T-helper 22 cell (primary cell): Measurements from ENCODE around the gene KIFAP3.

Experiments used
- DNase-seq: peaks from one replicate; pipeline ENCODE4 v3.0.0-alpha.2; 2020; ENCODE audit warnings: low read depth

The KIFAP3 gene

GRCh38 chr1:169985757-169986156, 88.7 kb downstream of the KIFAP3 start:
- no peak for DNase-seq

DNA sequence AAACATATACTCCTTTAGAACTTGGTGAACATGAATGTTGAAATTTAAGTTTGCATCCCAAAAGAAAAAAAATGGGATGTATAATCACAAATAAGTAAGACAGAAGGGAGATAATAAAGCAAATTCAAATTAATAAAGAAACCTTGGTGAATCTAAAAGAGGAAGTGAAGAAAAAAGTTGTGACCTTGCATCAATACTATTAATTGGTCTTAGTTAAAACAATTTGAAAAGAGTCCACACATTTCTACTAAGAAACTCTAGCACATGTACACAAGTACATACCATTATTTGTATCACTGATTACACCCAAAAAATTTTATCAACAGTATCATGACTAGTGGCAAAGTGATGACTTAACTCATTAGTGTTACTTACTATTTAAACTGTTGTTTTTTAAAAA, 100.4 kb downstream of the KIFAP3 start:
- no peak for DNase-seq

DNA sequence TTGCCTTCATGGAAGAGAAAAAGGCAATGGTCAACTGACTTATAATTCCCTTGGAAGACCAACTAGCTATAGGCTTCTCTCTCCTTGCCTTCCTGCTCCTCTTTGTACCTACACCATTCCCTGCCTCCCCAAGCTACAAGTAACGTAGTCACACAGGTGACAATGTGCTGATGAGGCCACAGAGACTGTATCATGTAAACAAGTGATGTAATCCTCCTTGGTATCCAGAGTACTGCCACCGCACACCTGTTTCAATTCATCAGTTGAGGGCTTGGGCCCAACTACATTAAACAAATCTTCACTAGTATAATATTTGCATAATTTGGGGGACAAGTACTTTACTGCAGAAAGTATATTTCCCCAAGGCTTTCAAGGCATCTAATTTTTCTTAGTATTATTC, 104.4 kb downstream of the KIFAP3 start:
- no peak for DNase-seq

GRCh38 chr1:169968174-169968573, 106.3 kb downstream of the KIFAP3 start:
- no peak for DNase-seq

DNA sequence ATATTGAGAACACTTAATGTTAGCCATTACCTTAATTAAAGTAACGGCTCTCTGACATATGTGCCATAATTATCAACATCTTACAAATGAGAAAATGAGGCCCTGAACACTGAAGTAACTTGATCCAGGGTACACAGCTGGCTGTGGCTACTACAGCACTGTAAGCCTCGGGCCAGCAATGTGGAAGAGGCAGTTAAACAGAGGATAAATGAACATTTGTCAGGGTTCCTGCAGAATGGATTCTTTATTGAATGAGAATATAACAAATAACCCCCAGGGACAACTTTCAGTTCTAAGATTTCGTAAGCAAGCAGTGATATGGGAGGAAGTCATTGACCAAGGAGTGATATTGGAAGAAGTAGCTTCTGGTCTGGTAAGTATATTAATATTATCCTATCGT, 110.3 kb downstream of the KIFAP3 start:
- no peak for DNase-seq

GRCh38 chr1:169959686-169960085, 114.8 kb downstream of the KIFAP3 start:
- DNase-seq, result no peak

GRCh38 chr1:169958987-169959386, 115.5 kb downstream of the KIFAP3 start:
- DNase-seq, result no peak

DNA sequence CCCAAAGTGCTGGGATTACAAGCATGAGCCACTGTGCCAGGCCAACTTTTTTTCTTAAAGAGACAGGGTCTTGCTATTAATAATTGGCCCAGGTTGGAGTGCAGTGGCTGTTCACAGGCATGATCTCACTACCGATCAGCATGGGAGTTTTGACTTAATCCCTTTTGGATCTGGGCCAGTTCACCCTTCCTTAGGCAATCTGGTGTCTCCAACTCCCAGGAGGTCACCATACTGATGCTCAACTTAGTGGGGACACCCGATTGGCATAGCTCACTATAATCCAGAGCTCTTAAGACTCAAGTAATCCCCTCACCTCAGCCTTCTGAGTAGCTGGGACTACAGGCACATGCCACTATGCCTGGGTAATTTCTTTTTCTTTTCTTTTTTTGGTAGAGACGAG, 116.6 kb downstream of the KIFAP3 start:
- no peak for DNase-seq

GRCh38 chr1:169951108-169951507, 123.4 kb downstream of the KIFAP3 start:
- DNase-seq, result no peak

GRCh38 chr1:169949139-169949538, 125.4 kb downstream of the KIFAP3 start:
- DNase-seq, result no peak

- DNase-seq, result no peak
Measured at GRCh38 chr1:169946206-169946605, 128.3 kb downstream of the KIFAP3 start.

GRCh38 chr1:169945181-169945580, 129.3 kb downstream of the KIFAP3 start:
- DNase-seq, result no peak

- DNase-seq, result no peak
Measured at GRCh38 chr1:169944621-169945020, 129.9 kb downstream of the KIFAP3 start.

DNA sequence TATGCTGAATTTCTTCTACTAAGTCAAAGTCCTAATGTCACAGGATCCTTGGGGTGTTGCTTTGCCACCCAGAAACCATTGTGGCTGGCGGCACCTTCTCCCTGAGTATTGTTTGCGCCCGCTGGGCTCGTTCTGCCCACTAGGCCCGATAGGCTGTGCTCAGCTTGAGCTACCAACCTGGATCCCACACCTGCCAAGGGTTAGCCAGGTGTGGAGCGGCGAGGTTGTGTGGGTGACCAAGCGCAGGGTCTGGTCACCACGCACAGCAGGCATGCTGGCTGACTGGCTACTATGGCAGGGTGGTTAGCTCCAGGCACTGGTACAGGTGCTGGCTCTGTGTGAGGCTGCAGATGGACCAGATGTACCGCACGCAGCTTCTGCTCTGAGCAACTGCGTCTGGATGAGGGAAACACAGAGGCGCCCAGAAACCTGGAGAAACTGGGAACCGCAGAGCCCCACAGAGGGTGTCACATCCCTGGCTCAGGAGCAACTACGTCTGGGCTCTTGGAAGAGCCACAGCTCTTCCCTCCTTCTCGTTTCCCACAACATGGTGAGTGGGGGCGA, 130.4 kb downstream of the KIFAP3 start:
- no peak for DNase-seq

GRCh38 chr1:169941982-169942830, 132.3 kb downstream of the KIFAP3 start:
- no peak for DNase-seq

- no peak for DNase-seq
Measured at GRCh38 chr1:169933984-169934725, 140.3 kb downstream of the KIFAP3 start.

GRCh38 chr1:169931795-169932231, 142.7 kb downstream of the KIFAP3 start:
- DNase-seq, result no peak

GRCh38 chr1:169929210-169929526, 145.3 kb downstream of the KIFAP3 start:
- no peak for DNase-seq

DNA sequence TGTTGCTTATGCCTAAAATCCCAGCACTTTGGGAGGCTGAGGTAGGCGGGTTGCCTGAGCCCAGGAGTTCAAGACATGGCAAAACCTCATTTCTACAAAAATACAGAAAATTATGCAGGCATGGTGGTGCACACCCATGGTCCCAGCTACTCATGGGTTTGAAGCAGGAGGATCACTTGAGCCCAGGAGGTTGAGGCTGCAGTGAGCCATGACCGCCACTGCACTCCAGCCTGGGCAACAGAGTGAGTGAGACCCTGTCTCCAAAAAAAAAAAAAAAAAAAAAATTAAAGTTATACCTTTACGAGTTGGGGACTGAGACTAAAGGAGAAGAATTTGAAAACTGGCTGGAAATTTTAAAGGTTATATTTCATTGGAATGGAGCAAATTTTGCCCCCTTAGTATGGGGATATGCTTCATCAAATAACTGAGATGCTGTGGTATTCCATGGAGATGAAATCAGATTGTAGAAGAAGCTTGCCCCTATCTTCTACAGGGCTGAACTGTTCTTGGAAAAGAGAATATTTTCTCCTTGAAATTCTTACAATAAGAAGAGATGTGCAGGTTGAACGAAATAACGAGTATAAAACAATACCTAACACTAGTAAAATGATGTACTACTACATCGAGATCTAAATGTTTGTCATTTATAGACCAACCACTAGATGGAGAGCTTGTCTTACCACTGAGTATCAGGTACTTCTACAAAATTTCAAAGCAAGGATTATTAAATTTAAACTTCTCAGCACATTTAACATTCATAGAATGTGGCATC, 145.9 kb downstream of the KIFAP3 start:
- DNase-seq, result no peak

DNA sequence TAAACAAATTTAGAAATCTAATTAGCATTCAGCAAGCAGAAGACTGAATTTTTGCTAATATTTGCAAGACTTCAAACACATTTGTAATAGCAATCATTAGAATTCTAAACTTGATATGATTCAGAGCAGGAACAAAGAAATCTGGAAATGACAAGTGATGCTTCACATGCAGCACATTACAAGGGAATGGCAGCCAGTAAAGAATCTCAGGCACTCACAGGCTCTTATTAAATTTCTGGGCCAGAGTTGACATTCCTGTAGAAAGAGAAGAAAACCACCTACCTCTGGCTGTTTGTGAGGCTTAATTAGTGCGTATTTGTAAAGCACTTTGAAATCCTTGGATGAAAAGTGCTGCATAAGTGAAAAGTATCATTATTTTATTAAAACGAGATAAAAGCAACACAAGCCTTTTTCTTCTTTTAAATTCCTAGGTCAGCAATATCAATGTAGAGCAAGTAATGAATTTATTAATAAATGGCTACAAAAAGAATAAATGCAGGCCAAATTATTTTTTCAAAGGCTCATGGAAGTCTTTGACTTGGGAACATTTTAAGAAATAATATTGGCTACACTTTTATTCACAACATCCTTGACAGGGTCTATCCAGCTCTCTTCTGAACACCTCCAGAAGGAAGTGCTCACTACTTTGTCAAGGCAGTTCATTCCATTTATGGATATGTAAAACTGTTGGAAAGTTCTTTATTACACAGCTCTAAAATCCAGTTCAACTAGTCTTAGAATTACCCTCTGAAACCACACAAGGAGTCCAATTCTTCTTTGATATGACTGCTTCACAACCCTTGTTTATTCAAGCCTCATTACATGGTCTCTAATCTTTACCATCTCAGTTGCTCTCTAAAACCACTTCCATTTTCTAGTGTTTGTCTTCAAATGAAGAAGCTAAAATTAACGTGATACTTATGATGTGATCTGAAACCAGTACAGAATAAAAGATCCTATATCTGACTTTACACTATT, 148.7 kb downstream of the KIFAP3 start:
- DNase-seq, result no peak

DNA sequence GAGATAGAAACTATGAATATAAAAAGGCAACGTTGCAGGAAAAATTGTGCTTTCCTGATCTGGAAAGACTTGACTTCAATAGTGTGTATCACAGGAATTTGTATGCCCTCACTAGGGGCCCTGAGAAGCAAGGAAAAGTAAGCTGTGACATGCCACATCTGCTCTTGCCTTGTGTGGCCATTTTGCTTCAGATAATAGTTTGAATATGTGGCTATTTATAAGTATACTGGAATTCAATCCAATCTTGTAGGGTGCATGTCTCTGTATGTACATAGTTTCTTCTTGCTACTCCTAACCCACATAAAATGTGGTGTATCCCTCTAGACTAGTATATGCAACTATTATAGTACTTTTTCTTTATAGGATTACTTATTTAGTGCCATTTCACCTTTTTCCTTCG, 149.7 kb downstream of the KIFAP3 start:
- no peak for DNase-seq
